ENCODE data around the gene FOXO6.

- no peak for TF ChIP-seq CTCF (conservative IDR thresholded peaks at IDR 0.05 in 1 of 2, IDR thresholded peaks at IDR 0.05 in 1 of 2; ENCODE audit: low read depth in 1 of 2, low read length in 2 of 2)
- TF ChIP-seq EZH2 (IDR thresholded peaks at IDR 0.05; ENCODE audit: low read length, missing control alignments), result no peak
Observed at GRCh38 chr1:41379738-41380130, 18.5 kb downstream of the FOXO6 start.

Data from fibroblast of lung (primary cell).